Right lung (tissue), 5 donors: Measurements from ENCODE around the gene SGSM2. TPM values are rescaled to one million over a fixed set of nuclear protein-coding genes. Genes with fewer than 3 reads are reported as not detected.

ENCODE experiments used
- DNase-seq, 2 donors: peaks; one replicate each; pipeline ENCODE4 v3.0.0-alpha.2; 2013
- polyA plus RNA-seq, 5 donors: library from polyadenylated mRNA; unstranded; fragments of 120-200 nt; gene quantifications; one replicate each; pipeline versions ENCODE4 v1.2.1 to v1.2.3, GENCODE V29; 2013; ENCODE audit warnings: inconsistent platforms in 1 of 5, low replicate concordance in 1 of 5; ENCODE audit not compliant: insufficient read length in 5 of 5, insufficient read depth in 1 of 5

Gene SGSM2
- polyA plus RNA-seq, 5 donors: 68.8 to 103 (median 86.9) TPM

GRCh38 chr17:2397247-2398171, 60.2 kb downstream of the SGSM2 start:
- no peak for DNase-seq

- no peak for DNase-seq
Observed at GRCh38 chr17:2398182-2398581, 60.9 kb downstream of the SGSM2 start.

- peak in 1 of 2 donors; percentile 45 for DNase-seq
Observed at GRCh38 chr17:2398655-2399571, 61.6 kb downstream of the SGSM2 start.

GRCh38 chr17:2399572-2400473, 62.5 kb downstream of the SGSM2 start:
- peak; percentile 97 for DNase-seq

GRCh38 chr17:2400474-2400866, 63.2 kb downstream of the SGSM2 start:
- no peak for DNase-seq

GRCh38 chr17:2400877-2401425, 63.6 kb downstream of the SGSM2 start, which contains the start of gene MNT:
TSS of gene MNT (minus strand) at chr17:2401060. CDS start at chr17:2400712, 348 bp downstream.
- peak in 1 of 2 donors; percentile 94 for DNase-seq

- peak; percentile 99 to 100 for DNase-seq
Observed at GRCh38 chr17:2401426-2402221, 64.3 kb downstream of the SGSM2 start.

- DNase-seq: no peak
Observed at GRCh38 chr17:2402544-2402943, 65.2 kb downstream of the SGSM2 start.

- DNase-seq: no peak
Observed at GRCh38 chr17:2403044-2403443, 65.7 kb downstream of the SGSM2 start.

GRCh38 chr17:2405247-2405926, 68.1 kb downstream of the SGSM2 start:
- no peak for DNase-seq

- no peak for DNase-seq
Observed at GRCh38 chr17:2406271-2406902, 69.1 kb downstream of the SGSM2 start.

- DNase-seq: no peak
Observed at GRCh38 chr17:2406903-2407790, 69.8 kb downstream of the SGSM2 start.

GRCh38 chr17:2410951-2411350, 73.7 kb downstream of the SGSM2 start:
- DNase-seq: no peak

GRCh38 chr17:2412561-2413021, 75.3 kb downstream of the SGSM2 start:
- DNase-seq: no peak

- no peak for DNase-seq
Observed at GRCh38 chr17:2414446-2415064, 77.3 kb downstream of the SGSM2 start.

- no peak for DNase-seq
Observed at GRCh38 chr17:2415081-2415480, 77.8 kb downstream of the SGSM2 start.

- DNase-seq: peak; percentile 81 to 89
Observed at GRCh38 chr17:2416010-2416734, 78.9 kb downstream of the SGSM2 start.
